Measurements from ENCODE around the gene HAUS3.

Gene HAUS3

GRCh38 chr4:2288051-2288541 is 46.2 kb upstream of the HAUS3 start:
- no peak for DNase-seq (ENCODE audit: low read depth)
- no peak for TF ChIP-seq CTCF (IDR thresholded peaks at IDR 0.05; ENCODE audit: low read depth, low read length)
- no peak for TF ChIP-seq MYC (IDR thresholded peaks at IDR 0.05; ENCODE audit: low read depth, low read length)
- TF ChIP-seq POLR2A (IDR thresholded peaks at IDR 0.05; ENCODE audit: extremely low read depth, insufficient read length): no peak
- no peak for TF ChIP-seq MAX (IDR thresholded peaks at IDR 0.05; ENCODE audit: low read depth, low read length)
- H3K4me3 ChIP-seq (ENCODE audit: low read depth, low read length): no peak overlapping the region

- DNase-seq (ENCODE audit: low read depth): no peak
- TF ChIP-seq MYC (IDR thresholded peaks at IDR 0.05; ENCODE audit: low read depth, low read length): no peak
- no peak for TF ChIP-seq CTCF (IDR thresholded peaks at IDR 0.05; ENCODE audit: low read depth, low read length)
- TF ChIP-seq POLR2A (IDR thresholded peaks at IDR 0.05; ENCODE audit: extremely low read depth, insufficient read length): no peak
- no peak for TF ChIP-seq MAX (IDR thresholded peaks at IDR 0.05; ENCODE audit: low read depth, low read length)
- H3K4me3 ChIP-seq (ENCODE audit: low read depth, low read length): no peak overlapping the region
Measured at GRCh38 chr4:2287594-2287915, 45.6 kb upstream of the HAUS3 start.

GRCh38 chr4:2286904-2287593 is 45.1 kb upstream of the HAUS3 start:
- no peak for TF ChIP-seq MAX (IDR thresholded peaks at IDR 0.05; ENCODE audit: low read depth, low read length)
- TF ChIP-seq POLR2A (IDR thresholded peaks at IDR 0.05; ENCODE audit: extremely low read depth, insufficient read length): no peak
- TF ChIP-seq CTCF (IDR thresholded peaks at IDR 0.05; ENCODE audit: low read depth, low read length): no peak
- TF ChIP-seq MYC (IDR thresholded peaks at IDR 0.05; ENCODE audit: low read depth, low read length): no peak
- no peak overlapping the region for H3K4me3 ChIP-seq (ENCODE audit: low read depth, low read length)
- no peak for DNase-seq (ENCODE audit: low read depth)

- no peak overlapping the region for H3K4me3 ChIP-seq (ENCODE audit: low read depth, low read length)
- no peak for DNase-seq (ENCODE audit: low read depth)
- no peak for TF ChIP-seq CTCF (IDR thresholded peaks at IDR 0.05; ENCODE audit: low read depth, low read length)
Measured at GRCh38 chr4:2285613-2286381, 43.9 kb upstream of the HAUS3 start.

- DNase-seq (ENCODE audit: low read depth): peak; percentile 75
- TF ChIP-seq POLR2A (IDR thresholded peaks at IDR 0.05; ENCODE audit: extremely low read depth, insufficient read length) (no peak), CTCF (IDR thresholded peaks at IDR 0.05; ENCODE audit: low read depth, low read length) (no peak), MYC (IDR thresholded peaks at IDR 0.05; ENCODE audit: low read depth, low read length) (no peak), MAX (IDR thresholded peaks at IDR 0.05; ENCODE audit: low read depth, low read length) (no peak)
Measured at GRCh38 chr4:2284934-2285612, 43.2 kb upstream of the HAUS3 start.

More at GRCh38 chr4:2284934-2285612, 43.2 kb upstream of the HAUS3 start:
- H3K4me3 ChIP-seq (ENCODE audit: low read depth, low read length): no peak overlapping the region
